B cell (primary cell): ENCODE measurements around the gene DPH6. TPM values are rescaled to one million over a fixed set of nuclear protein-coding genes. Genes with fewer than 3 reads are reported as not detected.

Experiments used
- ATAC-seq: fragments of 200-7000 bp; cut with Tn5 transposase; one replicate; pipeline ENCODE4 v1.10.0; 2021; ENCODE audit warnings: low read depth, mild to moderate bottlenecking, moderate number of reproducible peaks, moderate library complexity
- CTCF ChIA-PET: fragments of 350-600 bp; sonication (Branson Sonifier 250); formaldehyde crosslinking; loops from one replicate; lab custom pipeline; 2021; ENCODE audit warnings: antibody characterized with exemption, inconsistent platforms; lab: Charles Lee
- POLR2A ChIA-PET: fragments of 350-600 bp; sonication (Branson Sonifier 250); formaldehyde crosslinking; loops from one replicate; lab custom pipeline; 2021; ENCODE audit warnings: antibody characterized with exemption; lab: Charles Lee
- DNase-seq: peaks from one replicate; pipeline ENCODE4 v3.0.0; 2013
- H2AFZ ChIP-seq: 2 replicates; pipeline ENCODE4 v1.6.1; 2012; ENCODE audit warnings: mild to moderate bottlenecking, low read depth, low read length; ENCODE audit not compliant: insufficient read depth, poor library complexity, severe bottlenecking
- H3K27ac ChIP-seq, 2 donors: 1 replicate in 1 of 2; 2 replicates in 1 of 2; pipeline ENCODE4 v1.5.1; 2012 to 2013; ENCODE audit warnings: low read length in 2 of 2, mild to moderate bottlenecking in 2 of 2, moderate library complexity in 1 of 2
- H3K27me3 ChIP-seq, 4 experiments: fragments of 200-600 bp in 1 of 4; sonication (generic) in 1 of 4; replicated peaks in 1 of 4; 1 replicate in 2 of 4; 2 replicates in 2 of 4; pipeline versions ENCODE4 v1.6.1 to v1.7.0; 2013 to 2016; ENCODE audit warnings: low read length in 3 of 4, mild to moderate bottlenecking in 2 of 4, mixed read lengths in 1 of 4, moderate library complexity in 1 of 4; ENCODE audit not compliant: insufficient read depth in 4 of 4, control insufficient read depth in 3 of 4; ENCODE audit errors: control extremely low read depth in 1 of 4
- H3K36me3 ChIP-seq, 2 experiments: replicated peaks in 1 of 2; 1 replicate in 1 of 2; 2 replicates in 1 of 2; pipeline versions ENCODE4 v1.6.1 to v1.7.1; 2013; ENCODE audit warnings: low read length in 1 of 2; ENCODE audit not compliant: insufficient read depth in 2 of 2, control insufficient read depth in 1 of 2; ENCODE audit errors: control extremely low read depth in 1 of 2, extremely low read depth in 1 of 2
- H3K4me1 ChIP-seq, 2 donors: fragments of 200-600 bp in 1 of 2; sonication (generic) in 1 of 2; 1 replicate in 1 of 2; 2 replicates in 1 of 2; pipeline versions ENCODE4 v1.5.1 to v1.6.1; 2013 to 2017; ENCODE audit warnings: low read length in 2 of 2; ENCODE audit not compliant: control insufficient read depth in 2 of 2, insufficient read depth in 2 of 2
- H3K4me2 ChIP-seq: replicated peaks from 2 replicates; pipeline ENCODE3; 2012; ENCODE audit warnings: mild to moderate bottlenecking, low read depth, low read length; ENCODE audit not compliant: poor library complexity, severe bottlenecking
- H3K4me3 ChIP-seq, 5 experiments: fragments of 200-600 bp in 1 of 5; sonication (generic) in 1 of 5; 1 replicate in 3 of 5; 2 replicates in 2 of 5; pipeline versions ENCODE4 v1.5.1 to v1.7.0; 2011 to 2016; ENCODE audit warnings: low read length in 4 of 5, mild to moderate bottlenecking in 4 of 5, low read depth in 2 of 5, control low read depth in 1 of 5, moderate library complexity in 1 of 5; ENCODE audit not compliant: insufficient read depth in 1 of 5; ENCODE audit errors: control extremely low read depth in 1 of 5, extremely low read depth in 1 of 5
- H3K79me2 ChIP-seq: fragments of 200-600 bp; sonication (generic); one replicate; pipeline ENCODE4 v1.6.0; 2016; ENCODE audit warnings: low read length; ENCODE audit not compliant: control insufficient read depth, insufficient read depth
- H3K9ac ChIP-seq: fragments of 200-600 bp; sonication (generic); 2 replicates; pipeline ENCODE4 v1.6.1; 2017; ENCODE audit warnings: mild to moderate bottlenecking, low read length, moderate library complexity
- H3K9me3 ChIP-seq, 3 donors: one replicate each; pipeline versions ENCODE4 v1.6.1 to v1.7.1; 2013; ENCODE audit warnings: low read length in 2 of 3; ENCODE audit not compliant: control insufficient read depth in 2 of 3, insufficient read depth in 1 of 3; ENCODE audit errors: control extremely low read depth in 1 of 3
- H4K20me1 ChIP-seq: 2 replicates; pipeline ENCODE4 v1.6.0; 2012; ENCODE audit warnings: mild to moderate bottlenecking, low read length; ENCODE audit not compliant: insufficient read depth, control insufficient read depth, poor library complexity, severe bottlenecking
- H3K27ac Mint-ChIP-seq: one replicate; pipeline ENCODE4 v1.8.0; 2021; ENCODE audit warnings: mixed read lengths
- H3K27me3 Mint-ChIP-seq: one replicate; pipeline ENCODE4 v1.8.0; 2021; ENCODE audit warnings: mixed read lengths
- H3K4me1 Mint-ChIP-seq: one replicate; pipeline ENCODE4 v1.8.0; 2021; ENCODE audit warnings: mixed read lengths
- H3K4me3 Mint-ChIP-seq: one replicate; pipeline ENCODE4 v1.8.0; 2021; ENCODE audit warnings: mixed read lengths
- H3K9me3 Mint-ChIP-seq: one replicate; pipeline ENCODE4 v1.8.0; 2022; ENCODE audit warnings: mixed read lengths; ENCODE audit not compliant: insufficient read depth
- CTCF ChIP-seq: fragments of 200-600 bp; IDR thresholded peaks from one replicate; pipeline ENCODE4 v1.8.0; 2022; ENCODE audit warnings: antibody characterized with exemption, mild to moderate bottlenecking
- EZH2 ChIP-seq: IDR thresholded peaks from 2 replicates; pipeline ENCODE4 v1.6.1; 2012; ENCODE audit warnings: borderline replicate concordance, low read depth, mild to moderate bottlenecking, moderate library complexity, low read length; ENCODE audit not compliant: insufficient read depth, poor library complexity, severe bottlenecking
- WGBS: methylation state at CpG from one replicate; pipeline ENCODE4 v1.1.5; 2013; ENCODE audit warnings: missing lambda C conversion rate; ENCODE audit not compliant: insufficient coverage; 5-methylcytosine and 5-hydroxymethylcytosine counted together
- intact Hi-C: fragments of 100-400 bp; cut with micrococcal nuclease; formaldehyde crosslinking; loops from one replicate; pipeline ENCODE4 v1.10.0; 2022
- polyA plus RNA-seq: library from polyadenylated mRNA; depleted of rRNA; stranded (reverse); fragments of >200 nt; gene quantifications from 2 replicates; pipeline ENCODE4 v1.2.3, GENCODE V29; 2012
- total RNA-seq, 2 donors: library from RNA; stranded (reverse); fragments of 120-200 nt in 1 of 2; gene quantifications; 1 replicate in 1 of 2; 2 replicates in 1 of 2; pipeline versions ENCODE4 v1.2.3 to v1.2.4, GENCODE V29; 2013 to 2022

DPH6 gene
- total and polyA plus RNA-seq, 2 donors (not counting 1 experiment from before 2014, with no cell fraction given) = 5.4 to 13.3 TPM

- intact Hi-C loops = no loop called here
- no peak overlapping the region for H3K27ac Mint-ChIP-seq
Observed at GRCh38 chr15:35440265-35440664, 105.7 kb downstream of the DPH6 start.

GRCh38 chr15:35439291-35439690 is 106.7 kb downstream of the DPH6 start:
- Mint-ChIP-seq H3K4me1 (no peaks in the 10 kb centered on the region), H3K4me3 (no peak overlapping the region), H3K27me3 (no peaks in the 10 kb centered on the region), H3K9me3 (no peaks in the 10 kb centered on the region), H3K27ac (no peak overlapping the region)
- ATAC-seq (no peak), DNase-seq (no peak)
- Histone ChIP-seq H2AFZ (no peak overlapping the region), H3K27ac (no peak overlapping the region), H3K79me2 (no peaks in the 10 kb centered on the region), H3K27me3 (no peaks in the 10 kb centered on the region), H3K4me3 (no peak overlapping the region), H3K4me2 (no peak overlapping the region), H3K9me3 (peaks cover 0 to 5% (median 0%) of the 10 kb centered on the region in 3 donors), H3K36me3 (no peaks in the 10 kb centered on the region), H3K4me1 (no peaks in the 10 kb centered on the region), H3K9ac (no peak overlapping the region), H4K20me1 (no peaks in the 10 kb centered on the region)
- no peak for TF ChIP-seq EZH2
- TF ChIP-seq CTCF = no peak
- POLR2A ChIA-PET = no interaction called here
- intact Hi-C loops = no loop called here
- whole genome bisulfite sequencing = no CpG with 5 or more reads among the region's 2 CpGs
- CTCF ChIA-PET = no interaction called here

More at GRCh38 chr15:35440265-35440664, 105.7 kb downstream of the DPH6 start:
- TF ChIP-seq EZH2 (no peak), CTCF (no peak)
- H3K4me1 Mint-ChIP-seq = no peaks in the 10 kb centered on the region
- no peaks in the 10 kb centered on the region for H3K27me3 Mint-ChIP-seq
- no peaks in the 10 kb centered on the region for H3K9me3 Mint-ChIP-seq
- ChIA-PET POLR2A (no interaction called here), CTCF (no interaction called here)
- H3K4me3 ChIP-seq = no peak overlapping the region
- ATAC-seq (no peak), DNase-seq (no peak)
- no peaks in the 10 kb centered on the region for H3K27me3 ChIP-seq
- no peak overlapping the region for H3K9ac ChIP-seq
- WGBS = 88% methylated on average over 2 of the region's 3 CpGs
- H3K36me3 ChIP-seq = no peaks in the 10 kb centered on the region
- H3K4me3 Mint-ChIP-seq = no peak overlapping the region
- H3K9me3 ChIP-seq = peaks cover 0 to 5% (median 0%) of the 10 kb centered on the region in 3 donors
- H3K4me2 ChIP-seq = no peak overlapping the region
- H4K20me1 ChIP-seq = no peaks in the 10 kb centered on the region
- no peaks in the 10 kb centered on the region for H3K79me2 ChIP-seq
- H3K27ac ChIP-seq = no peak overlapping the region
- H2AFZ ChIP-seq = no peak overlapping the region
- no peaks in the 10 kb centered on the region for H3K4me1 ChIP-seq
